Esophagus (tissue), 2 donors: ENCODE results near the gene IFRD2. TPM values are rescaled to one million over a fixed set of nuclear protein-coding genes. Genes with fewer than 3 reads are reported as not detected.
"Not testable (repeated sequence)": the region's sequence is repeated elsewhere in the genome, so short reads cannot be mapped to it uniquely, and the experiment has no call there.

Source experiments
- H3K27ac ChIP-seq, 2 donors: one replicate each; pipeline ENCODE4 v1.5.1; 2013; ENCODE audit warnings: low read depth in 2 of 2, mild to moderate bottlenecking in 2 of 2, inconsistent platforms in 1 of 2, low read length in 1 of 2, moderate library complexity in 1 of 2
- H3K27me3 ChIP-seq, 2 donors: one replicate each; pipeline ENCODE4 v1.6.1; 2013; ENCODE audit warnings: low read length in 2 of 2, control low read depth in 1 of 2, mild to moderate bottlenecking in 1 of 2; ENCODE audit not compliant: insufficient read depth in 2 of 2, control insufficient read depth in 1 of 2
- H3K36me3 ChIP-seq, 2 donors: one replicate each; pipeline ENCODE4 v1.6.1; 2013; ENCODE audit warnings: low read length in 1 of 2; ENCODE audit not compliant: control insufficient read depth in 2 of 2, insufficient read depth in 2 of 2
- H3K4me1 ChIP-seq, 2 donors: one replicate each; pipeline ENCODE4 v1.6.1; 2013; ENCODE audit warnings: low read length in 1 of 2; ENCODE audit not compliant: control insufficient read depth in 2 of 2, insufficient read depth in 2 of 2
- H3K4me3 ChIP-seq, 2 donors: one replicate each; pipeline ENCODE4 v1.5.1; 2013; ENCODE audit warnings: low read length in 2 of 2, mild to moderate bottlenecking in 2 of 2, low read depth in 1 of 2, moderate library complexity in 1 of 2
- H3K9me3 ChIP-seq, 2 donors: one replicate each; pipeline ENCODE4 v1.6.1; 2013; ENCODE audit warnings: mild to moderate bottlenecking in 2 of 2, low read depth in 1 of 2, low read length in 1 of 2, moderate library complexity in 1 of 2; ENCODE audit not compliant: control insufficient read depth in 2 of 2, insufficient read depth in 1 of 2
- WGBS, 2 donors: extraction: QIAGEN DNeasy Blood & Tissue Kit; methylation state at CpG; one replicate each; pipeline ENCODE4 v1.1.7; 2013; 5-methylcytosine and 5-hydroxymethylcytosine counted together
- polyA plus RNA-seq, 2 donors: library from polyadenylated mRNA; stranded (reverse); fragments of 200-250 nt; gene quantifications; one replicate each; pipeline ENCODE4 v1.2.3, GENCODE V29; 2013
- donor health status: healthy with polysubstance abuse.
- donor health status: Bipolar disorder and iron deficiency.

Gene IFRD2
- polyA plus RNA-seq, 2 donors, result 65.6 to 69.5 TPM

- peak overlapping the region in 1 of 2 donors; percentile 67 for H3K4me3 ChIP-seq
- H3K27me3 ChIP-seq, result no peaks in the 10 kb centered on the region
- peak overlapping the region; percentile 96 to 100 for H3K27ac ChIP-seq
- H3K4me1 ChIP-seq, result peaks cover 0 to 40% of the 10 kb centered on the region in 2 donors
- WGBS, 2 donors, result 77 to 89% methylated on average over 16 of the region's 16 CpGs
- H3K36me3 ChIP-seq, result peaks cover 0 to 10% of the 10 kb centered on the region in 2 donors
- H3K9me3 ChIP-seq, result no peaks in the 10 kb centered on the region
These were observed 27.1 kb upstream of the IFRD2 start for GRCh38 chr3:50319181-50319893.

GRCh38 chr3:50318615-50319014, 26.4 kb upstream of the IFRD2 start:
- Histone ChIP-seq H3K4me3 (no peak overlapping the region), H3K4me1 (peaks cover 0 to 40% of the 10 kb centered on the region in 2 donors), H3K27me3 (no peaks in the 10 kb centered on the region), H3K36me3 (peaks cover 0 to 10% of the 10 kb centered on the region in 2 donors), H3K27ac (peak overlapping the region; percentile 96 to 100), H3K9me3 (no peaks in the 10 kb centered on the region)
- WGBS, 2 donors, result 73 to 75% methylated on average over 10 of the region's 10 CpGs

GRCh38 chr3:50318163-50318562, 25.9 kb upstream of the IFRD2 start:
- WGBS, 2 donors, result 75 to 80% methylated on average over 11 of the region's 11 CpGs
- H3K4me3 ChIP-seq, result no peak overlapping the region

GRCh38 chr3:50317300-50317699, 25.1 kb upstream of the IFRD2 start:
- Histone ChIP-seq H3K4me1 (peaks cover 0 to 40% of the 10 kb centered on the region in 2 donors), H3K27me3 (no peaks in the 10 kb centered on the region), H3K4me3 (peak overlapping the region in 1 of 2 donors; percentile 20), H3K36me3 (peaks cover 0 to 10% of the 10 kb centered on the region in 2 donors), H3K9me3 (no peaks in the 10 kb centered on the region), H3K27ac (peak overlapping the region; percentile 96 to 100)
- 40 to 48% methylated on average over 6 of the region's 6 CpGs for WGBS, 2 donors

More at GRCh38 chr3:50318163-50318562, 25.9 kb upstream of the IFRD2 start:
- Histone ChIP-seq H3K36me3 (peaks cover 0 to 10% of the 10 kb centered on the region in 2 donors), H3K27ac (peak overlapping the region; percentile 96 to 100), H3K9me3 (no peaks in the 10 kb centered on the region), H3K4me1 (peaks cover 0 to 40% of the 10 kb centered on the region in 2 donors), H3K27me3 (no peaks in the 10 kb centered on the region)

GRCh38 chr3:50316657-50317242, 24.5 kb upstream of the IFRD2 start:
- 32 to 43% methylated on average over 9 of the region's 9 CpGs for WGBS, 2 donors
- Histone ChIP-seq H3K27ac (peak overlapping the region; percentile 96 to 100), H3K36me3 (peaks cover 0 to 10% of the 10 kb centered on the region in 2 donors), H3K27me3 (no peaks in the 10 kb centered on the region), H3K4me3 (peak overlapping the region in 1 of 2 donors; percentile 20), H3K4me1 (peaks cover 0 to 40% of the 10 kb centered on the region in 2 donors), H3K9me3 (no peaks in the 10 kb centered on the region)

GRCh38 chr3:50314816-50315215, 22.6 kb upstream of the IFRD2 start:
- Histone ChIP-seq H3K4me1 (peaks cover 0 to 33% of the 10 kb centered on the region in 2 donors), H3K9me3 (no peaks in the 10 kb centered on the region), H3K36me3 (peaks cover 0 to 10% of the 10 kb centered on the region in 2 donors), H3K27ac (peak overlapping the region in 1 of 2 donors; percentile 28), H3K4me3 (no peak overlapping the region), H3K27me3 (no peaks in the 10 kb centered on the region)
- WGBS, 2 donors, result 96% methylated on average over 4 of the region's 4 CpGs

- WGBS, 2 donors, result 68 to 75% methylated on average over 3 of the region's 3 CpGs
- Histone ChIP-seq H3K9me3 (no peaks in the 10 kb centered on the region), H3K27me3 (no peaks in the 10 kb centered on the region), H3K4me1 (peaks cover 0 to 29% of the 10 kb centered on the region in 2 donors), H3K36me3 (peaks cover 0 to 10% of the 10 kb centered on the region in 2 donors), H3K27ac (peak overlapping the region; percentile 28 to 38), H3K4me3 (no peak overlapping the region)
These were observed 22.1 kb upstream of the IFRD2 start for GRCh38 chr3:50314342-50314741.

GRCh38 chr3:50312041-50312440, 19.8 kb upstream of the IFRD2 start:
- H3K9me3 ChIP-seq, H3K27ac ChIP-seq, H3K27me3 ChIP-seq, H3K4me3 ChIP-seq, H3K36me3 ChIP-seq: not testable (repeated sequence)
- 73 to 78% methylated on average over 12 to 32 of the region's 32 CpGs for WGBS, 2 donors
- peaks cover 0 to 10% of the 10 kb centered on the region in 2 donors for H3K4me1 ChIP-seq

- Histone ChIP-seq H3K9me3 (no peaks in the 10 kb centered on the region), H3K36me3 (no peaks in the 10 kb centered on the region), H3K27ac (no peak overlapping the region), H3K4me1 (peaks cover 9 to 24% of the 10 kb centered on the region in 2 donors), H3K27me3 (no peaks in the 10 kb centered on the region), H3K4me3 (no peak overlapping the region)
These were observed 12.4 kb upstream of the IFRD2 start for GRCh38 chr3:50304601-50305000.
